GM21423 (cell line): ENCODE measurements around the gene TIGAR.
A peak's percentile ranks its signal among the peaks of the same experiment; 100 is the strongest.

Source experiments
- ATAC-seq: cut with Tn5 transposase; IDR thresholded peaks from one replicate; pipeline ENCODE4 v1.9.1; 2021; ENCODE audit warnings: mild to moderate bottlenecking, moderate library complexity; ENCODE audit not compliant: unreplicated experiment

TIGAR gene

GRCh38 chr12:4320853-4321701 is at the start of gene TIGAR:
TIGAR (plus strand) TSS chr12:4321213; CDS start chr12:4321272, 59 bp downstream.
- peak; percentile 98 for ATAC-seq

- peak; percentile 37 for ATAC-seq
Observed at GRCh38 chr12:4271717-4272423, 49.1 kb upstream of the TIGAR start.

GRCh38 chr12:4272424-4273272 is 48.4 kb upstream of the TIGAR start:
- peak; percentile 5 for ATAC-seq

GRCh38 chr12:4273273-4273651 is 47.8 kb upstream of the TIGAR start:
- no peak for ATAC-seq

GRCh38 chr12:4273652-4274395 is 47.2 kb upstream of the TIGAR start, which contains the start of gene CCND2:
CCND2 (plus strand) TSS chr12:4273762; CDS start chr12:4274041, 279 bp downstream.
- ATAC-seq = peak; percentile 25

GRCh38 chr12:4274396-4275015 is 46.5 kb upstream of the TIGAR start:
- ATAC-seq = no peak

GRCh38 chr12:4275016-4275869 is 45.8 kb upstream of the TIGAR start:
- ATAC-seq = no peak

GRCh38 chr12:4275870-4276301 is 45.1 kb upstream of the TIGAR start:
- no peak for ATAC-seq

- no peak for ATAC-seq
Observed at GRCh38 chr12:4276524-4277204, 44.3 kb upstream of the TIGAR start.

- ATAC-seq = no peak
Observed at GRCh38 chr12:4277205-4277543, 43.8 kb upstream of the TIGAR start.

GRCh38 chr12:4277857-4278256 is 43.2 kb upstream of the TIGAR start:
- ATAC-seq = no peak

- no peak for ATAC-seq
Observed at GRCh38 chr12:4278329-4279197, 42.5 kb upstream of the TIGAR start.

GRCh38 chr12:4279198-4279690 is 41.8 kb upstream of the TIGAR start:
- ATAC-seq = no peak

- ATAC-seq = no peak
Observed at GRCh38 chr12:4280351-4281163, 40.5 kb upstream of the TIGAR start.

GRCh38 chr12:4281173-4281654 is 39.8 kb upstream of the TIGAR start:
- no peak for ATAC-seq

GRCh38 chr12:4282103-4282891 is 38.7 kb upstream of the TIGAR start:
- ATAC-seq = no peak
